Mammary epithelial cell (primary cell): ENCODE results near the gene SLX4.

Experiments
- EZH2 ChIP-seq: IDR thresholded peaks from 2 replicates; pipeline ENCODE4 v1.6.1; 2012; ENCODE audit warnings: low read length, inconsistent platforms, borderline replicate concordance
- TF ChIP-seq, protein P1 (sequence below), 2 donors: IDR thresholded peaks in 1 of 2; conservative IDR thresholded peaks in 1 of 2; 2 replicates each; pipeline ENCODE4 v1.5.1; 2011 to 2012; ENCODE audit warnings: inconsistent platforms in 2 of 2, low read length in 2 of 2, mild to moderate bottlenecking in 2 of 2, control low read depth in 1 of 2, low read depth in 1 of 2; ENCODE audit not compliant: insufficient read depth in 1 of 2; ENCODE audit errors: extremely low read depth in 1 of 2

DNA sequence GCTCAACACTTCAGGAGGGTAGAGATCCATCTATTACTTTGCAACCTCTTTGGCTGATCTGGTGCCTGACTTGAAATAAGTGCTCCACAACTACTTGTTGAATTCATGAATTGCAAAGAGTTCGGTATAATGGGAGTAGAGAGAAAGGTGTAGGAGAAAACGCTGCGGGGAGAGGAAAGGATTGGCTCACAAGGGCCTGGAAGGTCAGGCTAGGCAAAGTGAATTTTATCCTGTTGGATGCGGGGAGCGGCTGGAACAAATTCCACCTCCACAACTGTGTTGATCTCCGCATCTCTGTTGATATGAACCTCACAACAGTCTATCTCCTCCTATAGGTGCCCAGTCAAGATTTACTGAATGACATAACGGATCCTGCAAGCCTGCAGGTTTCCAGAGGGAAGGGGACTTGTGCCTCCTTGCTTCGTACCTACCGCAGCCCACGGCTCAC lies 684 bp downstream of the SLX4 start:
- TF ChIP-seq EZH2: no peak
- TF ChIP-seq, protein P1, sequence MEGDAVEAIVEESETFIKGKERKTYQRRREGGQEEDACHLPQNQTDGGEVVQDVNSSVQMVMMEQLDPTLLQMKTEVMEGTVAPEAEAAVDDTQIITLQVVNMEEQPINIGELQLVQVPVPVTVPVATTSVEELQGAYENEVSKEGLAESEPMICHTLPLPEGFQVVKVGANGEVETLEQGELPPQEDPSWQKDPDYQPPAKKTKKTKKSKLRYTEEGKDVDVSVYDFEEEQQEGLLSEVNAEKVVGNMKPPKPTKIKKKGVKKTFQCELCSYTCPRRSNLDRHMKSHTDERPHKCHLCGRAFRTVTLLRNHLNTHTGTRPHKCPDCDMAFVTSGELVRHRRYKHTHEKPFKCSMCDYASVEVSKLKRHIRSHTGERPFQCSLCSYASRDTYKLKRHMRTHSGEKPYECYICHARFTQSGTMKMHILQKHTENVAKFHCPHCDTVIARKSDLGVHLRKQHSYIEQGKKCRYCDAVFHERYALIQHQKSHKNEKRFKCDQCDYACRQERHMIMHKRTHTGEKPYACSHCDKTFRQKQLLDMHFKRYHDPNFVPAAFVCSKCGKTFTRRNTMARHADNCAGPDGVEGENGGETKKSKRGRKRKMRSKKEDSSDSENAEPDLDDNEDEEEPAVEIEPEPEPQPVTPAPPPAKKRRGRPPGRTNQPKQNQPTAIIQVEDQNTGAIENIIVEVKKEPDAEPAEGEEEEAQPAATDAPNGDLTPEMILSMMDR (conservative IDR thresholded peaks at IDR 0.05 in 1 of 2, IDR thresholded peaks at IDR 0.05 in 1 of 2; ENCODE audit: extremely low read depth in 1 of 2, insufficient read depth in 1 of 2, low read depth in 1 of 2, low read length in 2 of 2): no peak
